B cell (primary cell): Measurements from ENCODE around the gene BMP6. TPM values are rescaled to one million over a fixed set of nuclear protein-coding genes. Genes with fewer than 3 reads are reported as not detected.

Experiments
- ATAC-seq: fragments of 200-7000 bp; cut with Tn5 transposase; one replicate; pipeline ENCODE4 v1.10.0; 2021; ENCODE audit warnings: low read depth, mild to moderate bottlenecking, moderate number of reproducible peaks, moderate library complexity
- CTCF ChIA-PET: fragments of 350-600 bp; sonication (Branson Sonifier 250); formaldehyde crosslinking; loops from one replicate; lab custom pipeline; 2021; ENCODE audit warnings: antibody characterized with exemption, inconsistent platforms; lab: Charles Lee
- POLR2A ChIA-PET: fragments of 350-600 bp; sonication (Branson Sonifier 250); formaldehyde crosslinking; loops from one replicate; lab custom pipeline; 2021; ENCODE audit warnings: antibody characterized with exemption; lab: Charles Lee
- DNase-seq: peaks from one replicate; pipeline ENCODE4 v3.0.0; 2013
- H2AFZ ChIP-seq: 2 replicates; pipeline ENCODE4 v1.6.1; 2012; ENCODE audit warnings: mild to moderate bottlenecking, low read depth, low read length; ENCODE audit not compliant: insufficient read depth, poor library complexity, severe bottlenecking
- H3K27ac ChIP-seq, 2 donors: 1 replicate in 1 of 2; 2 replicates in 1 of 2; pipeline ENCODE4 v1.5.1; 2012 to 2013; ENCODE audit warnings: low read length in 2 of 2, mild to moderate bottlenecking in 2 of 2, moderate library complexity in 1 of 2
- H3K27me3 ChIP-seq, 4 experiments: fragments of 200-600 bp in 1 of 4; sonication (generic) in 1 of 4; replicated peaks in 1 of 4; 1 replicate in 2 of 4; 2 replicates in 2 of 4; pipeline versions ENCODE4 v1.6.1 to v1.7.0; 2013 to 2016; ENCODE audit warnings: low read length in 3 of 4, mild to moderate bottlenecking in 2 of 4, mixed read lengths in 1 of 4, moderate library complexity in 1 of 4; ENCODE audit not compliant: insufficient read depth in 4 of 4, control insufficient read depth in 3 of 4; ENCODE audit errors: control extremely low read depth in 1 of 4
- H3K36me3 ChIP-seq, 2 experiments: replicated peaks in 1 of 2; 1 replicate in 1 of 2; 2 replicates in 1 of 2; pipeline versions ENCODE4 v1.6.1 to v1.7.1; 2013; ENCODE audit warnings: low read length in 1 of 2; ENCODE audit not compliant: insufficient read depth in 2 of 2, control insufficient read depth in 1 of 2; ENCODE audit errors: control extremely low read depth in 1 of 2, extremely low read depth in 1 of 2
- H3K4me1 ChIP-seq, 2 donors: fragments of 200-600 bp in 1 of 2; sonication (generic) in 1 of 2; 1 replicate in 1 of 2; 2 replicates in 1 of 2; pipeline versions ENCODE4 v1.5.1 to v1.6.1; 2013 to 2017; ENCODE audit warnings: low read length in 2 of 2; ENCODE audit not compliant: control insufficient read depth in 2 of 2, insufficient read depth in 2 of 2
- H3K4me2 ChIP-seq: replicated peaks from 2 replicates; pipeline ENCODE3; 2012; ENCODE audit warnings: mild to moderate bottlenecking, low read depth, low read length; ENCODE audit not compliant: poor library complexity, severe bottlenecking
- H3K4me3 ChIP-seq, 5 experiments: fragments of 200-600 bp in 1 of 5; sonication (generic) in 1 of 5; 1 replicate in 3 of 5; 2 replicates in 2 of 5; pipeline versions ENCODE4 v1.5.1 to v1.7.0; 2011 to 2016; ENCODE audit warnings: low read length in 4 of 5, mild to moderate bottlenecking in 4 of 5, low read depth in 2 of 5, control low read depth in 1 of 5, moderate library complexity in 1 of 5; ENCODE audit not compliant: insufficient read depth in 1 of 5; ENCODE audit errors: control extremely low read depth in 1 of 5, extremely low read depth in 1 of 5
- H3K79me2 ChIP-seq: fragments of 200-600 bp; sonication (generic); one replicate; pipeline ENCODE4 v1.6.0; 2016; ENCODE audit warnings: low read length; ENCODE audit not compliant: control insufficient read depth, insufficient read depth
- H3K9ac ChIP-seq: fragments of 200-600 bp; sonication (generic); 2 replicates; pipeline ENCODE4 v1.6.1; 2017; ENCODE audit warnings: mild to moderate bottlenecking, low read length, moderate library complexity
- H3K9me3 ChIP-seq, 3 donors: one replicate each; pipeline versions ENCODE4 v1.6.1 to v1.7.1; 2013; ENCODE audit warnings: low read length in 2 of 3; ENCODE audit not compliant: control insufficient read depth in 2 of 3, insufficient read depth in 1 of 3; ENCODE audit errors: control extremely low read depth in 1 of 3
- H4K20me1 ChIP-seq: 2 replicates; pipeline ENCODE4 v1.6.0; 2012; ENCODE audit warnings: mild to moderate bottlenecking, low read length; ENCODE audit not compliant: insufficient read depth, control insufficient read depth, poor library complexity, severe bottlenecking
- H3K27ac Mint-ChIP-seq: one replicate; pipeline ENCODE4 v1.8.0; 2021; ENCODE audit warnings: mixed read lengths
- H3K27me3 Mint-ChIP-seq: one replicate; pipeline ENCODE4 v1.8.0; 2021; ENCODE audit warnings: mixed read lengths
- H3K4me1 Mint-ChIP-seq: one replicate; pipeline ENCODE4 v1.8.0; 2021; ENCODE audit warnings: mixed read lengths
- H3K4me3 Mint-ChIP-seq: one replicate; pipeline ENCODE4 v1.8.0; 2021; ENCODE audit warnings: mixed read lengths
- H3K9me3 Mint-ChIP-seq: one replicate; pipeline ENCODE4 v1.8.0; 2022; ENCODE audit warnings: mixed read lengths; ENCODE audit not compliant: insufficient read depth
- EZH2 ChIP-seq: IDR thresholded peaks from 2 replicates; pipeline ENCODE4 v1.6.1; 2012; ENCODE audit warnings: borderline replicate concordance, low read depth, mild to moderate bottlenecking, moderate library complexity, low read length; ENCODE audit not compliant: insufficient read depth, poor library complexity, severe bottlenecking
- WGBS: methylation state at CpG from one replicate; pipeline ENCODE4 v1.1.5; 2013; ENCODE audit warnings: missing lambda C conversion rate; ENCODE audit not compliant: insufficient coverage; 5-methylcytosine and 5-hydroxymethylcytosine counted together
- intact Hi-C: fragments of 100-400 bp; cut with micrococcal nuclease; formaldehyde crosslinking; loops from one replicate; pipeline ENCODE4 v1.10.0; 2022
- polyA plus RNA-seq: library from polyadenylated mRNA; depleted of rRNA; stranded (reverse); fragments of >200 nt; gene quantifications from 2 replicates; pipeline ENCODE4 v1.2.3, GENCODE V29; 2012
- total RNA-seq, 2 donors: library from RNA; stranded (reverse); fragments of 120-200 nt in 1 of 2; gene quantifications; 1 replicate in 1 of 2; 2 replicates in 1 of 2; pipeline versions ENCODE4 v1.2.3 to v1.2.4, GENCODE V29; 2013 to 2022
- TF ChIP-seq, protein P1 (sequence below): fragments of 200-600 bp; IDR thresholded peaks from one replicate; pipeline ENCODE4 v1.8.0; 2022; ENCODE audit warnings: antibody characterized with exemption, mild to moderate bottlenecking

The BMP6 gene
- total and polyA plus RNA-seq, 2 donors (not counting 1 experiment from before 2014, with no cell fraction given): 0.43 to 2.9 TPM

DNA sequence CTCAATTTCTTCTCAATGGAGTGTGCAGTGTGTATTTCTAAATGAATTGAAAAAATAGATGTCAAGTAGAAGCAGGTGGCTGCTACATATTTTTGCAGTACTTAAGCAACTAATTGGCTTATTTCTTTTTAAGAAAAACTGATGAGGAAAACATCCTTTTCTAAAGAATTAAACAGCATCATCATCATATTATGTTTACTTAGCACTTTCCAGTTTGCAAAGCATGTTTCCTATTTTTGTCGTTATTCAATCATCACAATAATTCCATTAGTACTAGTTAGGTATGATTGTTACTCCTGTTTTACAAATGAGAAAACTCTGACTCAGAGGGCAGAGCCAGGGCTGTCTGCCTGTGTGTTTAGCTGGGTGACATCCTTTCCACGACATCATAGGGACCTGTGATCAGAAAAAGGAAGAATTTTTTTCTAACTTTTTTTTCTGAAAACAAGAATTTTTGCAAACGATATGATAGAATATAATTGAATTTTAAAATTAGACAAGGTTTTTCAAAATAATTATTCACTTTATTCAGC is 22.7 kb upstream of the BMP6 start:
- Histone ChIP-seq H4K20me1 (no peaks in the 10 kb centered on the region), H3K9ac (no peak overlapping the region), H3K4me3 (no peak overlapping the region), H3K4me2 (no peak overlapping the region), H3K4me1 (peaks cover 3 to 4% of the 10 kb centered on the region in 2 donors), H3K36me3 (no peaks in the 10 kb centered on the region), H3K9me3 (no peaks in the 10 kb centered on the region), H3K79me2 (no peaks in the 10 kb centered on the region), H3K27me3 (peaks cover 0 to 4% (median 2%) of the 10 kb centered on the region in 4 experiments), H3K27ac (no peak overlapping the region), H2AFZ (no peak overlapping the region)
- ChIA-PET POLR2A (no interaction called here), CTCF (interaction anchor here (1.3 kb wide), 1 partner anchor 19 kb away, joined by 5 read pairs; no protein-coding TSS in a partner anchor)
- intact Hi-C loops: no loop called here
- H3K27me3 Mint-ChIP-seq: peaks cover 16% of the 10 kb centered on the region
- peaks cover 3% of the 10 kb centered on the region for H3K4me1 Mint-ChIP-seq
- DNase-seq (no peak), ATAC-seq (no peak)
- no peaks in the 10 kb centered on the region for H3K9me3 Mint-ChIP-seq
- no CpG with 5 or more reads among the region's 3 CpGs for WGBS
- TF ChIP-seq, protein P1, sequence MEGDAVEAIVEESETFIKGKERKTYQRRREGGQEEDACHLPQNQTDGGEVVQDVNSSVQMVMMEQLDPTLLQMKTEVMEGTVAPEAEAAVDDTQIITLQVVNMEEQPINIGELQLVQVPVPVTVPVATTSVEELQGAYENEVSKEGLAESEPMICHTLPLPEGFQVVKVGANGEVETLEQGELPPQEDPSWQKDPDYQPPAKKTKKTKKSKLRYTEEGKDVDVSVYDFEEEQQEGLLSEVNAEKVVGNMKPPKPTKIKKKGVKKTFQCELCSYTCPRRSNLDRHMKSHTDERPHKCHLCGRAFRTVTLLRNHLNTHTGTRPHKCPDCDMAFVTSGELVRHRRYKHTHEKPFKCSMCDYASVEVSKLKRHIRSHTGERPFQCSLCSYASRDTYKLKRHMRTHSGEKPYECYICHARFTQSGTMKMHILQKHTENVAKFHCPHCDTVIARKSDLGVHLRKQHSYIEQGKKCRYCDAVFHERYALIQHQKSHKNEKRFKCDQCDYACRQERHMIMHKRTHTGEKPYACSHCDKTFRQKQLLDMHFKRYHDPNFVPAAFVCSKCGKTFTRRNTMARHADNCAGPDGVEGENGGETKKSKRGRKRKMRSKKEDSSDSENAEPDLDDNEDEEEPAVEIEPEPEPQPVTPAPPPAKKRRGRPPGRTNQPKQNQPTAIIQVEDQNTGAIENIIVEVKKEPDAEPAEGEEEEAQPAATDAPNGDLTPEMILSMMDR: no peak
- no peak for TF ChIP-seq EZH2
- H3K4me3 Mint-ChIP-seq: no peak overlapping the region
- no peak overlapping the region for H3K27ac Mint-ChIP-seq

DNA sequence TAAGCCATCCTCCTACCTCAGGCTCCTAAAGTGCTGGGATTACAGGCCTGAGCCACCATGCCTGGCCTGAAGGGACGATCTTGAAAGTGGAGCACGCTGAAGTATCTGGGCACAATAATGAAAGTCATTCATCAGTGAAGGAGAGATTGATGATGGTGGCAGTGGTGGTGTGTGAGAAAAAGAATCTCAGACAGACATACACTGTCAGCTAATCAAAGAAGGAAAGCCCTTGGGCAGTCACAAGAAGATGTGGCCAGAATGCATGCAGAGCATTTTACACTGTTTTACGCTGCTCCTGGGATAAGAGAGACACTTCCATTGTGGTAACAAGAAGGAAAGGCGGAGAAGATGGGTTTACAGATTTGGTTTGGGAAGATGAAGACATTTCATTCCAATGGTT is 20.4 kb upstream of the BMP6 start:
- H4K20me1 ChIP-seq: no peaks in the 10 kb centered on the region
- no peak overlapping the region for H3K4me2 ChIP-seq
- Mint-ChIP-seq H3K27me3 (peaks cover 14% of the 10 kb centered on the region), H3K9me3 (no peaks in the 10 kb centered on the region), H3K27ac (no peak overlapping the region), H3K4me3 (no peak overlapping the region), H3K4me1 (no peaks in the 10 kb centered on the region)
- H3K27ac ChIP-seq: no peak overlapping the region
- no peak overlapping the region for H2AFZ ChIP-seq
- WGBS: 87% methylated on average over 2 of the region's 4 CpGs
- intact Hi-C loops: no loop called here
- H3K4me3 ChIP-seq: no peak overlapping the region
- H3K36me3 ChIP-seq: no peaks in the 10 kb centered on the region
- CTCF ChIA-PET: interaction anchor here (1.3 kb wide), 1 partner anchor 17 kb away, joined by 3 read pairs; no protein-coding TSS in a partner anchor
- H3K79me2 ChIP-seq: no peaks in the 10 kb centered on the region
- POLR2A ChIA-PET: no interaction called here
- no peak for TF ChIP-seq EZH2
- TF ChIP-seq, protein P1: no peak
- peaks cover 0 to 4% (median 0%) of the 10 kb centered on the region in 4 experiments for H3K27me3 ChIP-seq
- no peaks in the 10 kb centered on the region for H3K4me1 ChIP-seq
- DNase-seq (no peak), ATAC-seq (no peak)
- no peak overlapping the region for H3K9ac ChIP-seq
- H3K9me3 ChIP-seq: no peaks in the 10 kb centered on the region
